Brain microvascular endothelial cell (primary cell): ENCODE measurements around the gene WASF1.

Experiments
- DNase-seq: peaks from one replicate; pipeline ENCODE4 v3.0.0-alpha.2; 2020
- H3K27ac ChIP-seq: fragments of 250-450 bp; sonication (Bioruptor Pico); 2 replicates; pipeline ENCODE4 v1.5.1; 2020; ENCODE audit warnings: mild to moderate bottlenecking, moderate library complexity
- H3K27me3 ChIP-seq: fragments of 250-450 bp; sonication (Bioruptor Pico); replicated peaks from 2 replicates; pipeline ENCODE4 v1.5.1; 2020; ENCODE audit warnings: mild to moderate bottlenecking
- H3K36me3 ChIP-seq: fragments of 250-450 bp; sonication (Bioruptor Pico); replicated peaks from 2 replicates; pipeline ENCODE4 v1.5.1; 2020; ENCODE audit warnings: mild to moderate bottlenecking
- H3K4me3 ChIP-seq: 2 replicates; pipeline ENCODE4 v1.5.1; 2011; ENCODE audit warnings: low read depth, mild to moderate bottlenecking, control low read depth, low read length, moderate library complexity
- in situ Hi-C: cut with HindIII; loops from 2 replicates; pipeline ENCODE4 v1.10.0; 2017; ENCODE audit warnings: low sequenced_read_pairs, low pct_ligation_motif_present
- TF ChIP-seq, protein P1 (sequence below): IDR thresholded peaks from 2 replicates; pipeline ENCODE4 v1.5.1; 2011; ENCODE audit warnings: low read depth, mild to moderate bottlenecking, moderate library complexity, low read length, control low read depth, inconsistent platforms; ENCODE audit errors: missing control alignments

WASF1 gene

DNA sequence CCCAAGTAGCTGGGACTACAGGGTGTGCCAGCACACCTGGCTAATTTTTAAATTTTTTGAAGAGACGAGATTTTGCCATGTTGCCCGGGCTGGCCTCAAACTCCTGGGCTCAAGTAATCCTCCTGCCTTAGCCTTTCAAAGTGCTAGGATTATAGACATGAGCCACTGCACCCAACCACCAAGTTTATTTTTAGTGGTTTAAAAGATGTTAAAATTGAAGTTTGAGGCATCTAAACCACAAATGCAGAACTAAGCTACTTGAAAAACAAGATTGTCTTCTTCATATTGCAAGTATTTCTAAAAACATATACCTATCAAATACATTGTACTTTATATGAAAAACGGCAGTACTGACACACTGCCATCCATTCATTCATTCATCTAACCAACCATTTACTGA lies 31.6 kb downstream of the WASF1 start:
- TF ChIP-seq, protein P1, sequence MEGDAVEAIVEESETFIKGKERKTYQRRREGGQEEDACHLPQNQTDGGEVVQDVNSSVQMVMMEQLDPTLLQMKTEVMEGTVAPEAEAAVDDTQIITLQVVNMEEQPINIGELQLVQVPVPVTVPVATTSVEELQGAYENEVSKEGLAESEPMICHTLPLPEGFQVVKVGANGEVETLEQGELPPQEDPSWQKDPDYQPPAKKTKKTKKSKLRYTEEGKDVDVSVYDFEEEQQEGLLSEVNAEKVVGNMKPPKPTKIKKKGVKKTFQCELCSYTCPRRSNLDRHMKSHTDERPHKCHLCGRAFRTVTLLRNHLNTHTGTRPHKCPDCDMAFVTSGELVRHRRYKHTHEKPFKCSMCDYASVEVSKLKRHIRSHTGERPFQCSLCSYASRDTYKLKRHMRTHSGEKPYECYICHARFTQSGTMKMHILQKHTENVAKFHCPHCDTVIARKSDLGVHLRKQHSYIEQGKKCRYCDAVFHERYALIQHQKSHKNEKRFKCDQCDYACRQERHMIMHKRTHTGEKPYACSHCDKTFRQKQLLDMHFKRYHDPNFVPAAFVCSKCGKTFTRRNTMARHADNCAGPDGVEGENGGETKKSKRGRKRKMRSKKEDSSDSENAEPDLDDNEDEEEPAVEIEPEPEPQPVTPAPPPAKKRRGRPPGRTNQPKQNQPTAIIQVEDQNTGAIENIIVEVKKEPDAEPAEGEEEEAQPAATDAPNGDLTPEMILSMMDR: no peak
- no peak for DNase-seq
- H3K27ac ChIP-seq: no peak overlapping the region

DNA sequence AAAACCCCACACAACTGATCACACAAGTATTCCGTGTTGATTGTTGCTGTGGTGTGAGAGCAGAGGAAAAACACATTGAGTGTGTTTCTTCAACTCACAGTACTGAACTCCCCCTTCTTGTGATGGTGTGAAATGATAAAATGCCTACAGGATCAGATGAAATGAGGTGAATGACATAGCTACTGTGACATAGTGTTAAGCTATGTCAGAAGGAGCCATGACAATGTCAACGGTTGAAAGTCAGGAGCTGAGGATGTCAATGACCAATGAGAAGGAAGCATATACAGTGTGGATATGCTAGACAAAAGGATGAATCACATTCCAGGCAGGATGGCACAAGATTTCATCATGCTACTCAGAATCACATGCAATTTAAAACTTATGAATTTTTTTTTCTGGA lies 38.8 kb downstream of the WASF1 start:
- H3K36me3 ChIP-seq: no peaks in the 10 kb centered on the region
- in situ Hi-C loops: no loop called here
- DNase-seq: peak; percentile 51
- H3K4me3 ChIP-seq: no peak overlapping the region
- TF ChIP-seq, protein P1: no peak
- H3K27ac ChIP-seq: peak overlapping the region; percentile 23
- no peaks in the 10 kb centered on the region for H3K27me3 ChIP-seq

More for the DNA sequence above, 31.6 kb downstream of the WASF1 start:
- in situ Hi-C loops: no loop called here
- H3K36me3 ChIP-seq: no peaks in the 10 kb centered on the region
- H3K4me3 ChIP-seq: no peak overlapping the region
- no peaks in the 10 kb centered on the region for H3K27me3 ChIP-seq

DNA sequence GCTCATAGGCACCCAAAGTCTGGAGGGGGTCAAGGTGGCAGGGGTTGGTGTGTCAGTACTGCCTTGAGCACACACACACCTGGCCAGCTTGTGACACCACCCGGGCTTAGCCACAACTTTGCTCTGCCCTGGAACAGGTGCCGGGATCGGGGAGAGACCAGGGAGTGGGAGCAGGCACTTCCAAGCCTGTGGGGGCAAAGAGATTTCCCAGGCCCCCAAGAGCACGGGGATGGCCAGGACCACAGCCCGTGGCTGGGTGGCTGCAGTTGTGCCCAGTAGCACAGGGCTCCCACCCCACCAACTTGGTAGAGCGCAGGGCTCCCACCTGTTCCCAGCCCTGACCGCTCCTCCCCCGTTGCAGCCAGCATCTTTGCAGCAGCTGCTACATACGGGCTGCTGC lies 40.4 kb downstream of the WASF1 start:
- in situ Hi-C loops: no loop called here
- TF ChIP-seq, protein P1: no peak
- Histone ChIP-seq H3K27ac (no peak overlapping the region), H3K27me3 (no peaks in the 10 kb centered on the region), H3K36me3 (no peaks in the 10 kb centered on the region), H3K4me3 (no peak overlapping the region)
- no peak for DNase-seq

DNA sequence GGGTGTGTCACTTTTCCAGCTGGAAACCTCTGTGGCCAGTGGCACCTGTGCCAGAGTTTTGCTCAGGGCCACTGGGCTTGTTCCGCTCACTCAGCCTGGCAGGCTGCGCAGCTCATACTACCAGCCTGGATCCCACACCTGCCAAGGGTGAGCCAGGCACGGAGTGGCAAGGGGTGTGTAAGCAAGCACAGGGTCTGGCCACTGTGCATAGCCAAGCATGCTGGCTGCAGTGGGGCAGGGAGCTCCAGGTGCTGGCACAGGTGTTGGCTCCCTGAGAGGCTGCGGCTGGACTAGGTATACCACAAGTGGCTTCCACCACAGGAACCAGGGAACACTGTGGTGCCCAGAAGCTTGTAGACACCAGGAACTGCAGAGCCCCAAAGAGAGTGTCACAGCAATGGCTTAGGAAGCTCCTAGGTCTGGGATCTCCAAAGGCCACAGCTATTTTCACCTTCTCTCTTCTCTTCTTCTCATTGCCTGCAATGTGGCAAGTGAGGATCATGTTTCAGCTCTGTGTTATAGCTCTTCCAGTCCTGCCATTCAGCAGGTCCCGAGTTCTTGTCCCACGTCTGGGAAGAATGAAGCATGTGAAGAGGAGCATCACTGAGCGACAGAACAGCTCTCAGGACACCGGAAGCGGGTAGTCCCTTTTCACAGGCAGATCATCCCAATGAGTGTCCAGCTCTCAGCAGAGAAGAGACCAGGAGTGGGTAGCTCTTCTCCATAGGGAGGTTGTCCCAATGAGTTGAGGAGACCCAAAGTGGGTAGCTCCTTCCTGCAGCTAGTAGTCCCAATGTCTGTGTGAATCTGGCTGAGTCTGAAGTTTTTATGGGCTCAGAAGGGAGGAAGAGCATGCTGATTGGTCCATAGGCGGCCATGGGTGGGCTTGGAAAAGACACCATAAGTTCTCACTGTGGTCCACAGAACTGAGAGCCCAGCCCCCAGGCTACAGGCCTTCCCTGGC lies 41.3 kb downstream of the WASF1 start:
- TF ChIP-seq, protein P1: no peak
- DNase-seq: no peak
- Histone ChIP-seq H3K36me3 (no peaks in the 10 kb centered on the region), H3K27ac (no peak overlapping the region), H3K27me3 (no peaks in the 10 kb centered on the region), H3K4me3 (no peak overlapping the region)
- in situ Hi-C loops: no loop called here

DNA sequence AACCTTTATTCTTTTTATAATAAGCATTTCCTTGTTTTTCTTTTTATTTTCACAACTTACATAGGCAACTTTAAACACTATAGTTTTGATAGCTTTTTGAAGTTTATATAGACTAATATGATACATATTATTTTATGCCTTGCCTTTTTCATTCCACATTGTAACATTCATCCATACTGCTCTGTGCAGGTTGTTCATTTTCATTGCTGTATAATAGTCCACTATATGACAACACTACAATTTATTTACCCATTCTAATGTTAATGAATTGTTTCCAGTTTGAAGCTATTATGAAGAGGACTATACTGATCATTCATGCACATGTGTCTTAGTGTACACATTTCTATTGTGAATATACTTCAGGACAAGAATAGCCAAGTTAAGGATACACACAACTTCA lies 49.1 kb downstream of the WASF1 start:
- Histone ChIP-seq H3K27me3 (no peaks in the 10 kb centered on the region), H3K27ac (no peak overlapping the region), H3K4me3 (no peak overlapping the region), H3K36me3 (no peaks in the 10 kb centered on the region)
- TF ChIP-seq, protein P1: no peak
- in situ Hi-C loops: no loop called here
- DNase-seq: no peak

DNA sequence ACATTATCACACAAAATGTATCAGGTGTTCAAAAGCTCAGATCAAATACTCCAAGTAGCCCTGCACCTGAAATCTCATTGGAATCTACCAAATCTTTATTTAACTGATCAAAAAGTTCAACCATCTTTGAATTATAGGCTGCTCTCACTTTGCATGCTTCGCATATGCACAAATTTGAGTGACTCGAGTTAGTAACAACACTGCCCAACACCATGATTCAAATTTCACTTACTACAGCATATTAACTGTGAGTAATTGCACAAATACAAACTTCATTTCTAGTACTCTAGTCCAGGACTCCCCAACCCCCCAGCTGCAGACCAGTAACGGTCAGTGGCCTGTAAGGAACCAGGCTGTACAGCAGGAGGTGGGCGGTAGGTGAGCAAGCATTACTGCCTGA lies 51.1 kb downstream of the WASF1 start:
- TF ChIP-seq, protein P1: no peak
- in situ Hi-C loops: no loop called here

More for the DNA sequence above, 51.1 kb downstream of the WASF1 start:
- Histone ChIP-seq H3K36me3 (no peaks in the 10 kb centered on the region), H3K27me3 (no peaks in the 10 kb centered on the region), H3K27ac (no peak overlapping the region), H3K4me3 (no peak overlapping the region)
- DNase-seq: no peak
